ENCODE measurements around the gene TICAM2.

DNA sequence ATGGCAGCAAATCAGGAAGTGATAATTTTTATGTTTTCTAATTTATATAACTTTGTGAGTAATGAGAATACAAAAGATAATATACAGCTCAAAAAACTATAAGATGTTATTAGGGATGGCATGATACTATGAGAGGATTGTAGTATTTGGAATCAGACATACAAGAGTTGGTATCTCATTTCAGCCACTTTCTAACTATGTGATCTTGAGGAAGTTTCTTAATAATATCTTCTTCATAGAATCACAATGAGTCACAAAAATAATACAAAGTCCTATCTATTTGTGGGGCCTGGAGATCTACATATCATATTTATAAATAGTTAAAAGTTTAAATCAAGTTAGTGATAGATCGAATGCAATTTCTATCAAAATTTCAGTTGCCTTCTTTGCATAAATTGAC is 47.3 kb upstream of the TICAM2 start:
- TF ChIP-seq, protein P1, sequence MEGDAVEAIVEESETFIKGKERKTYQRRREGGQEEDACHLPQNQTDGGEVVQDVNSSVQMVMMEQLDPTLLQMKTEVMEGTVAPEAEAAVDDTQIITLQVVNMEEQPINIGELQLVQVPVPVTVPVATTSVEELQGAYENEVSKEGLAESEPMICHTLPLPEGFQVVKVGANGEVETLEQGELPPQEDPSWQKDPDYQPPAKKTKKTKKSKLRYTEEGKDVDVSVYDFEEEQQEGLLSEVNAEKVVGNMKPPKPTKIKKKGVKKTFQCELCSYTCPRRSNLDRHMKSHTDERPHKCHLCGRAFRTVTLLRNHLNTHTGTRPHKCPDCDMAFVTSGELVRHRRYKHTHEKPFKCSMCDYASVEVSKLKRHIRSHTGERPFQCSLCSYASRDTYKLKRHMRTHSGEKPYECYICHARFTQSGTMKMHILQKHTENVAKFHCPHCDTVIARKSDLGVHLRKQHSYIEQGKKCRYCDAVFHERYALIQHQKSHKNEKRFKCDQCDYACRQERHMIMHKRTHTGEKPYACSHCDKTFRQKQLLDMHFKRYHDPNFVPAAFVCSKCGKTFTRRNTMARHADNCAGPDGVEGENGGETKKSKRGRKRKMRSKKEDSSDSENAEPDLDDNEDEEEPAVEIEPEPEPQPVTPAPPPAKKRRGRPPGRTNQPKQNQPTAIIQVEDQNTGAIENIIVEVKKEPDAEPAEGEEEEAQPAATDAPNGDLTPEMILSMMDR (IDR thresholded peaks at IDR 0.05 in 4 of 5, conservative IDR thresholded peaks at IDR 0.05 in 1 of 5) = no peak
- TF ChIP-seq POLR2A (IDR thresholded peaks at IDR 0.05) = no peak

Measured in gastrocnemius medialis (tissue), 4 donors.